HCT116 (cell line): Measurements from ENCODE around the gene HEG1. TPM values are rescaled to one million over a fixed set of nuclear protein-coding genes. Genes with fewer than 3 reads are reported as not detected.

ENCODE experiments used
- ATAC-seq: fragments of 200-7000 bp; cut with Tn5 transposase; 2 replicates; pipeline ENCODE4 v1.9.1; 2020; ENCODE audit warnings: mild to moderate bottlenecking, moderate library complexity
- BruUV-seq: library from RNA; stranded (reverse); fragments of 400-500 nt; replicated peaks from 2 replicates; lab custom pipeline; 2021; lab: Mats Ljungman, UMichigan
- CTCF ChIA-PET: fragments of 300-600 bp; sonication (Branson Sonifier 250); formaldehyde crosslinking; loops from one replicate; lab custom pipeline; 2021; ENCODE audit warnings: antibody characterized with exemption; lab: Charles Lee
- POLR2A ChIA-PET: fragments of 300-600, 350-600 bp; sonication (Branson Sonifier 250); formaldehyde crosslinking; loops from one replicate; lab custom pipeline; 2021; ENCODE audit warnings: antibody characterized with exemption; lab: Charles Lee
- RAD21 ChIA-PET, 2 experiments: fragments of 300-600 bp; sonication (Branson Sonifier 250); formaldehyde crosslinking; loops; one replicate each; lab custom pipeline; 2023; ENCODE audit warnings: low total read pairs in 2 of 2; ENCODE audit not compliant: uncharacterized antibody in 2 of 2, unreplicated experiment in 2 of 2, low non-redundant PET in 1 of 2; lab: Charles Lee
- DNase-seq: peaks from one replicate; pipeline ENCODE4 v3.0.0-alpha.2; 2010; ENCODE audit warnings: low read depth, low spot score
- H2AFZ ChIP-seq: fragments of 200-600 bp; shearing (Covaris generic), sonication (generic); 2 replicates; pipeline ENCODE4 v1.6.1; 2017; ENCODE audit warnings: low read depth, mixed run types, mixed read lengths, antibody characterized with exemption, low read length; ENCODE audit not compliant: poor library complexity, severe bottlenecking
- H3K27ac ChIP-seq: 2 replicates; pipeline ENCODE4 v1.5.1; 2012; ENCODE audit warnings: low read depth, low read length
- H3K27me3 ChIP-seq: fragments of 200-600 bp; sonication (generic); 2 replicates; pipeline ENCODE4 v1.6.1; 2016; ENCODE audit warnings: mixed run types, low read length, mixed read lengths; ENCODE audit not compliant: insufficient read depth
- H3K36me3 ChIP-seq, 2 experiments: fragments of 200-500 bp in 1 of 2; fragments of 200-600 bp in 1 of 2; sonication (Bioruptor generic) in 1 of 2; sonication (generic) in 1 of 2; 2 replicates each; pipeline versions ENCODE4 v1.5.1 to v1.6.1; 2014 to 2016; ENCODE audit warnings: low read length in 2 of 2, inconsistent platforms in 1 of 2, mixed read lengths in 1 of 2, mixed run types in 1 of 2; ENCODE audit not compliant: insufficient read depth in 2 of 2, control insufficient read depth in 1 of 2
- H3K4me1 ChIP-seq, 2 experiments: fragments of 200-600 bp in 1 of 2; sonication (generic) in 1 of 2; 2 replicates each; pipeline versions ENCODE4 v1.5.1 to v1.6.1; 2012 to 2017; ENCODE audit warnings: low read length in 2 of 2, inconsistent platforms in 1 of 2, mild to moderate bottlenecking in 1 of 2, mixed read lengths in 1 of 2, mixed run types in 1 of 2, moderate library complexity in 1 of 2; ENCODE audit not compliant: insufficient read depth in 2 of 2, control insufficient read depth in 1 of 2
- H3K4me2 ChIP-seq: fragments of 200-600 bp; sonication (generic); 2 replicates; pipeline ENCODE4 v1.6.1; 2017; ENCODE audit warnings: mixed run types, low read length, mixed read lengths
- H3K4me3 ChIP-seq, 2 experiments: fragments of 200-600 bp in 1 of 2; sonication (generic) in 1 of 2; replicated peaks in 1 of 2; 2 replicates each; pipeline ENCODE4 v1.5.1; 2011 to 2016; ENCODE audit warnings: low read length in 2 of 2, control low read depth in 1 of 2, low read depth in 1 of 2, mild to moderate bottlenecking in 1 of 2, mixed read lengths in 1 of 2, mixed run types in 1 of 2
- H3K79me2 ChIP-seq: fragments of 200-600 bp; sonication (generic); 2 replicates; pipeline ENCODE4 v1.6.1; 2017; ENCODE audit warnings: mild to moderate bottlenecking, mixed run types, low read length, moderate library complexity, mixed read lengths; ENCODE audit not compliant: insufficient read depth
- H3K9ac ChIP-seq: fragments of 200-600 bp; sonication (generic); 2 replicates; pipeline ENCODE4 v1.6.1; 2016; ENCODE audit warnings: low read length, mixed read lengths
- H3K9me2 ChIP-seq: fragments of 200-600 bp; sonication (generic), shearing (Covaris generic); 2 replicates; pipeline ENCODE4 v1.6.1; 2017; ENCODE audit warnings: mixed run types, mild to moderate bottlenecking, moderate library complexity; ENCODE audit not compliant: insufficient read depth
- H3K9me3 ChIP-seq, 2 experiments: fragments of 200-500 bp in 1 of 2; fragments of 200-600 bp in 1 of 2; sonication (Bioruptor generic) in 1 of 2; sonication (generic) in 1 of 2; 2 replicates each; pipeline ENCODE4 v1.6.1; 2014 to 2017; ENCODE audit warnings: low read length in 2 of 2, mixed read lengths in 2 of 2, inconsistent platforms in 1 of 2, low read depth in 1 of 2, mild to moderate bottlenecking in 1 of 2, mixed run types in 1 of 2, moderate library complexity in 1 of 2; ENCODE audit not compliant: control insufficient read depth in 1 of 2, insufficient read depth in 1 of 2
- H4K20me1 ChIP-seq: fragments of 200-600 bp; sonication (generic), shearing (Covaris generic); 2 replicates; pipeline ENCODE4 v1.6.1; 2017; ENCODE audit warnings: mixed run types, mild to moderate bottlenecking, moderate library complexity; ENCODE audit not compliant: insufficient read depth
- CBX3 ChIP-seq: IDR thresholded peaks from 2 replicates; pipeline ENCODE4 v1.6.1; 2012; ENCODE audit warnings: low read depth
- CEBPB ChIP-seq: IDR thresholded peaks from 2 replicates; pipeline ENCODE4 v1.6.1; 2012; ENCODE audit warnings: low read depth
- CTCF ChIP-seq, 3 experiments: fragments of 200-600 bp in 1 of 3; sonication (generic) in 1 of 3; IDR thresholded peaks in 2 of 3; conservative IDR thresholded peaks in 1 of 3; 2 replicates each; pipeline ENCODE4 v1.5.1; 2012 to 2017; ENCODE audit warnings: low read depth in 2 of 3, low read length in 2 of 3, antibody characterized with exemption in 1 of 3, borderline replicate concordance in 1 of 3, control low read depth in 1 of 3, mild to moderate bottlenecking in 1 of 3, mixed read lengths in 1 of 3, mixed run types in 1 of 3, moderate library complexity in 1 of 3; ENCODE audit not compliant: insufficient read depth in 1 of 3
- ELF1 ChIP-seq: IDR thresholded peaks from 2 replicates; pipeline ENCODE4 v1.6.1; 2012; ENCODE audit warnings: low read depth, borderline replicate concordance
- EZH2phosphoT487 ChIP-seq: fragments of 200-600 bp; IDR thresholded peaks from 2 replicates; pipeline ENCODE4 v1.6.1; 2018; ENCODE audit warnings: antibody characterized with exemption, borderline replicate concordance
- FOSL1 ChIP-seq: IDR thresholded peaks from 2 replicates; pipeline ENCODE4 v1.6.1; 2012; ENCODE audit warnings: low read depth
- MAX ChIP-seq: IDR thresholded peaks from 2 replicates; pipeline ENCODE4 v1.6.1; 2012
- RAD21 ChIP-seq: IDR thresholded peaks from 2 replicates; pipeline ENCODE4 v1.6.1; 2012; ENCODE audit warnings: low read depth, mild to moderate bottlenecking
- SIN3A ChIP-seq: IDR thresholded peaks from 2 replicates; pipeline ENCODE4 v1.6.1; 2012; ENCODE audit warnings: low read depth
- SRF ChIP-seq: IDR thresholded peaks from 2 replicates; pipeline ENCODE4 v1.6.1; 2012; ENCODE audit warnings: low read depth
- TCF7L2 ChIP-seq: IDR thresholded peaks from 2 replicates; pipeline ENCODE4 v1.7.0; 2011; ENCODE audit warnings: borderline replicate concordance, inconsistent platforms; ENCODE audit not compliant: insufficient read depth, insufficient read length; ENCODE audit errors: extremely low read depth
- YY1 ChIP-seq: IDR thresholded peaks from 2 replicates; pipeline ENCODE4 v1.6.1; 2011; ENCODE audit warnings: low read length, low read depth, moderate library complexity, mild to moderate bottlenecking; ENCODE audit not compliant: insufficient replicate concordance; ENCODE audit errors: extremely low read depth
- ZFX ChIP-seq: fragments of 450-650 bp; IDR thresholded peaks from 2 replicates; pipeline ENCODE4 v1.6.1; 2017
- ZNF274 ChIP-seq: fragments of 200-500 bp; sonication (Bioruptor generic); IDR thresholded peaks from 2 replicates; pipeline ENCODE4 v1.6.1; 2014; ENCODE audit warnings: mild to moderate bottlenecking, low read depth, low read length, inconsistent platforms
- intact Hi-C: fragments of 100-400 bp; cut with micrococcal nuclease; formaldehyde crosslinking; loops from 2 replicates; pipeline ENCODE4 v1.10.0; 2022
- total RNA-seq: library from RNA; stranded (reverse); gene quantifications from one replicate; pipeline ENCODE4 v1.2.1, GENCODE V29; 2021; ENCODE audit not compliant: unreplicated experiment
- TF ChIP-seq, protein P1 (sequence below): IDR thresholded peaks from 2 replicates; pipeline ENCODE4 v1.6.1; 2012; ENCODE audit warnings: low read depth

HEG1 gene
- total RNA-seq, 1 experiment from 2014 or later = 2.6 TPM

GRCh38 chr3:124985349-124985748, 70.4 kb downstream of the HEG1 start:
- peak overlapping the region; percentile 54 for H3K4me2 ChIP-seq
- POLR2A ChIA-PET = no interaction called here

DNA sequence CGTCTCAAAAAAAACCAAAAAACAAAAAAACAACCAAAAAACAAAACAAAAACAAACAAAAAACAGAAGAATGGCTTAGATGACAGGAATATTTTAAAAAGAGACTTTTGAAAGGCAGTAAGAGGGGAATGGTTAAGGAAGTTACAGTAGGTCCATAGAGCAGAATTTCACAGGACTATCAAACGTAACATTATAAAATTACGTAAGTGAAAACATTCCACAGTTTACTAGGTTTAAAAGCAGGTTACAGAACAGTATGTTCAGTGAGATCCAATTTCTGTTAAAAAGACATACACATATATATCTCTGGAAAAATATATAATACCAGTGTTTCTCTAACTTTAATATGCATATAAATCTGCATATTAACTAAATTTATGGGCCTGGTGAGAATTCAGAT, 71.0 kb downstream of the HEG1 start:
- peak overlapping the region; percentile 63; the same call in 1 of the 2 replicates for H3K27ac ChIP-seq
- no TSS peak for BruUV-seq
- intact Hi-C loops = loop anchor here (5.0 kb wide), 1 partner anchor 417 kb away; no protein-coding TSS in a partner anchor
- TF ChIP-seq, protein P1, sequence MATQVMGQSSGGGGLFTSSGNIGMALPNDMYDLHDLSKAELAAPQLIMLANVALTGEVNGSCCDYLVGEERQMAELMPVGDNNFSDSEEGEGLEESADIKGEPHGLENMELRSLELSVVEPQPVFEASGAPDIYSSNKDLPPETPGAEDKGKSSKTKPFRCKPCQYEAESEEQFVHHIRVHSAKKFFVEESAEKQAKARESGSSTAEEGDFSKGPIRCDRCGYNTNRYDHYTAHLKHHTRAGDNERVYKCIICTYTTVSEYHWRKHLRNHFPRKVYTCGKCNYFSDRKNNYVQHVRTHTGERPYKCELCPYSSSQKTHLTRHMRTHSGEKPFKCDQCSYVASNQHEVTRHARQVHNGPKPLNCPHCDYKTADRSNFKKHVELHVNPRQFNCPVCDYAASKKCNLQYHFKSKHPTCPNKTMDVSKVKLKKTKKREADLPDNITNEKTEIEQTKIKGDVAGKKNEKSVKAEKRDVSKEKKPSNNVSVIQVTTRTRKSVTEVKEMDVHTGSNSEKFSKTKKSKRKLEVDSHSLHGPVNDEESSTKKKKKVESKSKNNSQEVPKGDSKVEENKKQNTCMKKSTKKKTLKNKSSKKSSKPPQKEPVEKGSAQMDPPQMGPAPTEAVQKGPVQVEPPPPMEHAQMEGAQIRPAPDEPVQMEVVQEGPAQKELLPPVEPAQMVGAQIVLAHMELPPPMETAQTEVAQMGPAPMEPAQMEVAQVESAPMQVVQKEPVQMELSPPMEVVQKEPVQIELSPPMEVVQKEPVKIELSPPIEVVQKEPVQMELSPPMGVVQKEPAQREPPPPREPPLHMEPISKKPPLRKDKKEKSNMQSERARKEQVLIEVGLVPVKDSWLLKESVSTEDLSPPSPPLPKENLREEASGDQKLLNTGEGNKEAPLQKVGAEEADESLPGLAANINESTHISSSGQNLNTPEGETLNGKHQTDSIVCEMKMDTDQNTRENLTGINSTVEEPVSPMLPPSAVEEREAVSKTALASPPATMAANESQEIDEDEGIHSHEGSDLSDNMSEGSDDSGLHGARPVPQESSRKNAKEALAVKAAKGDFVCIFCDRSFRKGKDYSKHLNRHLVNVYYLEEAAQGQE = no peak
- TF ChIP-seq YY1 (no peak), CEBPB (no peak), CTCF (IDR thresholded peaks at IDR 0.05 in 2 of 3, conservative IDR thresholded peaks at IDR 0.05 in 1 of 3; ENCODE audit: borderline replicate concordance in 1 of 3, insufficient read depth in 1 of 3, low read depth in 2 of 3, low read length in 2 of 3) (no peak), SRF (no peak), RAD21 (no peak), TCF7L2 (no peak), SIN3A (no peak), MAX (no peak), ZFX (no peak), ELF1 (no peak), EZH2phosphoT487 (no peak), FOSL1 (no peak)

More at GRCh38 chr3:124985349-124985748, 70.4 kb downstream of the HEG1 start:
- H3K27ac ChIP-seq = peak overlapping the region; percentile 63
- peak overlapping the region; percentile 50 for H3K9ac ChIP-seq
- RAD21 ChIA-PET = no interaction called here
- H3K9me3 ChIP-seq = no peaks in the 10 kb centered on the region
- no peaks in the 10 kb centered on the region for H3K27me3 ChIP-seq
- peak; percentile 15; the same call in 1 of the 2 replicates for ATAC-seq
- H3K4me1 ChIP-seq = peaks cover 21 to 33% of the 10 kb centered on the region in 2 experiments
- H4K20me1 ChIP-seq = no peaks in the 10 kb centered on the region
- peak overlapping the region; percentile 95 for H2AFZ ChIP-seq
- CTCF ChIA-PET = interaction anchor here (1.4 kb wide), 1 partner anchor 224 kb away, joined by 3 read pairs; no protein-coding TSS in a partner anchor
- TF ChIP-seq EZH2phosphoT487 = no peak
- TF ChIP-seq ELF1 = no peak
- TF ChIP-seq CBX3 = no peak
- no peak for TF ChIP-seq ZNF274
- peak; percentile 21; the same call in 1 of the 2 replicates for TF ChIP-seq FOSL1
- TF ChIP-seq, all 23 proteins: peak for 1
- no peaks in the 10 kb centered on the region for H3K9me2 ChIP-seq
- H3K79me2 ChIP-seq = no peaks in the 10 kb centered on the region
- H3K4me3 ChIP-seq = no peak overlapping the region
- intact Hi-C loops = loop anchor here (5.0 kb wide), 1 partner anchor 418 kb away; no protein-coding TSS in a partner anchor
- no peaks in the 10 kb centered on the region for H3K36me3 ChIP-seq
- DNase-seq = peak; percentile 12
- BruUV-seq = no TSS peak

More for the DNA sequence above, 71.0 kb downstream of the HEG1 start:
- Histone ChIP-seq H3K4me2 (peak overlapping the region; percentile 54), H3K9ac (peak overlapping the region; percentile 50), H2AFZ (peak overlapping the region; percentile 95), H3K4me1 (peaks cover 21 to 33% of the 10 kb centered on the region in 2 experiments), H3K79me2 (no peaks in the 10 kb centered on the region), H3K9me2 (no peaks in the 10 kb centered on the region), H3K36me3 (no peaks in the 10 kb centered on the region), H3K9me3 (no peaks in the 10 kb centered on the region), H4K20me1 (no peaks in the 10 kb centered on the region), H3K27me3 (no peaks in the 10 kb centered on the region), H3K4me3 (no peak overlapping the region)
- RAD21 ChIA-PET = no interaction called here
- POLR2A ChIA-PET = no interaction called here
- CTCF ChIA-PET = interaction anchor here (1.4 kb wide), 1 partner anchor 224 kb away, joined by 3 read pairs; no protein-coding TSS in a partner anchor
- ATAC-seq (no peak), DNase-seq (no peak)
